ENCODE data around the gene FAM219B.
"Not testable (repeated sequence)": the region's sequence is repeated elsewhere in the genome, so short reads cannot be mapped to it uniquely, and the experiment has no call there.

Gene FAM219B

DNA sequence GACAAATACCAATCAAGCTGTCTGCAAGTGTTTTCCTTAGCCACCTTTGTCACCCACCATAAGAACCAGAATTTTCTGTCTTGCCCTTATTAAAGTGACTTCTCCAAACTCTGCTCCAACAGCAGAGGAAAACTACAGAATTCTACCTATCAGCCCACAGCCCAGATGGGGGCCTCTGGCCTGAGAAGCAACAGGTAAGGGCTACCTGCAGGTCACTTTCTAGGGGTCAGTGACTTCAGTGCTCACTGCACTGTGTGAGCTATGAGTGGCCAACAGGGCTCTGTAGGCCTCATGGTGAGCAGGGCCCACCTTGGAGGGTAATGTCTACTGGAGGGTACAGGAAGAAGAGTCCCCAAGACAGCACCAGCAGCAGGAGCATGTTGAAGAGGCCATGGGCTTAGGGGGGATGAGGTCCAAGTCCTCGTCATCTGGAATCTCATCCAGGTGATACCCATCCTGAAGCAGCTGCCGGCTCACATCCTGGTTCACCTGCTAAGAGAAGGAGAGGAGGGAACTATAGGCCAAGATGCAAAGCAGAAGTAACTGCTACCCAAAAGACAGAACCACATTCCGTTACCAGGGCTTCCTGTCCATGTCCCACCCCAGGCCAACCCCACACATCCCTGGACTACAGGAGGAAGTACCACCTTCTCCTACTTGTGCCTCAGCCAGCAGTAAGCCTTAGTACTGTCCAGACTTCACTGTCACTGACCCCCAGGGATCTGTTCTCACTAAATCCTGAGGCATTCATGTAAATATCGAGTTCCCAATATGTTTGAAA is 4.2 kb downstream of the FAM219B start:
- no peak for DNase-seq

GRCh38 chr15:74901612-74902063 is 5.0 kb downstream of the FAM219B start:
- DNase-seq: peak; percentile 55

DNA sequence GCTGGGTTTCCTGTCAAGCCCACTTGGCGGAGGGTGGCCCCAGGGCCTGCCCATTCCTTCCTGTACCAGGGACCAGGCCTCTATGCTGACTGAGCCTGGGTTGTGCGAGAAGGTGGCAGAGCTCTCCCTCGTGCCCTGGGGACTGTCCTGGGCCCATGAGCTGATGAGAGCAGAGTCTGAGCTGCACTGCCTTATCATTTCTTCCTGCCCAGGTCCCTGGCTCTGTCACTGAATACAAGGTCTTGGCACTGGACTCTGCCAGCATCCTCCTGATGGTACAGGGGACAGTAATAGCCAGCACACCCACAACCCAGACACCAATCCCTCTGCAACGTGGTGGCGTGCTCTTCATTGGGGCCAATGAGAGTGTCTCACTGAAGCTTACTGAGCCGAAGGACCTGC is 9.3 kb downstream of the FAM219B start:
- DNase-seq: no peak

DNA sequence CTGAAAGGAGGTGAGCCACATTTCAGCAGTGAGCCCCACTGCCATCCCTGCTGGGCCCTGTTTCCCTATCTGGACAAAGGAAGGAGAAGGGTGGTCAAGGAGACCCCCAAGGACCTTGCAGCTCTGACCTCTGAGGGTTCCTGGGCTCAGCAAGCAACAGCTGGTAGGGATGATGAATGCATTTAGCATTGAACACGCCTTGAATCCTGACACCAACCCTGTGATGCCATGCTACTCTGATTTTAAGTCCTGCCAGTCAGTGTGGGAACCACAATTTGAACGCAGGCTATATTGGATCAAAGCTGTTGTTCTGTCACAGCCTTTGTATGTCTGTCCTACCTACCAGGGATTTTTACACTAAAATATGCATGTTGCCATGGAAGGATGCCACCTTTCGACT is 10.3 kb downstream of the FAM219B start:
- no peak for DNase-seq

DNA sequence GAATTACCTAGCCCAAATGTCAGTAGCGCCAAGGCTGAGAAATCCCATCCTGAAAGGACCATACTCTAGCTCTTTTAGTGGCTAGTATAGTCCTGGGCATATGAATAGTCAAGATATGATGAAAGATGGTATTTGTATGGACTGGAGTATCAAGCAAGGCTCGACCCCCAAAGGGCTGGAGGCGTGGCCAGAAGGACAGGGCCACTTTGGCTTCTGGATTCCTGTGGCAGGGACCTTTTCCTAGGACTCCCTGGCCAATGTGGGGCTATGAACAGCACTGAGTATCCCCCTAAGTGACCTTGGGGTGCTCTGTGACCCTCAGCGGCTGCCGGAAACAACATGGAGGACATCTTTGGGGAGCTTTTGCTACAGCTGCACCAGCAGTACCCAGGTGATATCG is 10.8 kb downstream of the FAM219B start:
- DNase-seq: no peak

DNA sequence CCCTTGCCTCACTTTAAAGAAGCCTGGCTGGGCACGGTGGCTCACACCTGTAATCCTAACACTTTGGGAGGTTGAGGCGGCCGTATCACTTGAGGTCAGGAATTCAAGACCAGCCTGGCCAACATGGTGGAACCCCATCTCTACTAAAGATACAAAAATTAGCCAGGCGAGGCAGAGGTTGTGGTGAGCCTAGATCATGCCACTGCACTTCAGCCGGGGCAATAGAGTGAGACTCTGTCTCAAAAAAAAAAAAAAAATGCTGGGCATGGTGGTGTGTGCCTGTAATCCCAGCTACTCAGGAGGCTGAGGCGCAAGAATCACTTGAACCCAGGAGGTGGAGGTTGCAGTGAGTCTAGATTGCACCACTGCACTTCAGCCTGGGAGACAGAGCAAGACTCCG is 12.3 kb downstream of the FAM219B start:
- not testable (repeated sequence) for DNase-seq

GRCh38 chr15:74893627-74894026 is 13.0 kb downstream of the FAM219B start:
- no peak for DNase-seq

DNA sequence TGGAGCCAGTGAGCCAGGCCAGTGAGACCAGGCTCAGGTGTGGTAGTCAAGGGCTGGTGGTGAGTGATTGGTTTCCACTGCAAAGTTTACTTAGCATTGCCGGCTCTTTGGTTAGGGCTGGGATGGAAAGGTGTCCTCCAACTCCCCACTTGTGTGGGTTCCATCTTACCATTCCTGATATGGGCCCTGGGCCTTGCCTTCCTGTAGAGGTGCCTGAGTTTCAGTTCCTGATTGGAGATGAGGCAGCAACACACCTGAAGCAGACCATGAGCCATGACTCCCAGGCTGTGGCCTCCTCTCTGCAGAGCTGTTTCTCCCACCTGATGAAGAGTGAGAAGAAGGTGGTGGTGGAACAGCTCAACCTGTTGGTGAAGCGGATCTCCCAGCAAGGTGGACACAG is 13.7 kb downstream of the FAM219B start:
- no peak for DNase-seq

- no peak for DNase-seq
Observed at GRCh38 chr15:74892313-74892712, 14.3 kb downstream of the FAM219B start.

- DNase-seq: no peak
Observed at GRCh38 chr15:74891469-74891868, 15.2 kb downstream of the FAM219B start.

DNA sequence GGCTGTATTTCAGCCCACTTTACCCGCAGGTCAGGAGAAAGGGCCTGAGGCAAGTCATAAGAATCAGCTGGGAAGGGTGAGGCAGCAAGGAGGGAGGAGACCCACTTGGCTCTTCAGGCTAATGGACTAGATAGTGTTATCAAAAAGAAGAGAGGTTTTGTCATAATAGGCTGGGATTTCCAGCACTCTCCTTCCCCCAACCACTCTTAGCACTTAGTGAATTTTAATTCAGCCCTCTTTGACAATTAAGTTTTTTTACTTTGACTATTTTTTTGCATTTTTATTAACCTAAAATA is 16.0 kb downstream of the FAM219B start:
- DNase-seq: no peak

DNA sequence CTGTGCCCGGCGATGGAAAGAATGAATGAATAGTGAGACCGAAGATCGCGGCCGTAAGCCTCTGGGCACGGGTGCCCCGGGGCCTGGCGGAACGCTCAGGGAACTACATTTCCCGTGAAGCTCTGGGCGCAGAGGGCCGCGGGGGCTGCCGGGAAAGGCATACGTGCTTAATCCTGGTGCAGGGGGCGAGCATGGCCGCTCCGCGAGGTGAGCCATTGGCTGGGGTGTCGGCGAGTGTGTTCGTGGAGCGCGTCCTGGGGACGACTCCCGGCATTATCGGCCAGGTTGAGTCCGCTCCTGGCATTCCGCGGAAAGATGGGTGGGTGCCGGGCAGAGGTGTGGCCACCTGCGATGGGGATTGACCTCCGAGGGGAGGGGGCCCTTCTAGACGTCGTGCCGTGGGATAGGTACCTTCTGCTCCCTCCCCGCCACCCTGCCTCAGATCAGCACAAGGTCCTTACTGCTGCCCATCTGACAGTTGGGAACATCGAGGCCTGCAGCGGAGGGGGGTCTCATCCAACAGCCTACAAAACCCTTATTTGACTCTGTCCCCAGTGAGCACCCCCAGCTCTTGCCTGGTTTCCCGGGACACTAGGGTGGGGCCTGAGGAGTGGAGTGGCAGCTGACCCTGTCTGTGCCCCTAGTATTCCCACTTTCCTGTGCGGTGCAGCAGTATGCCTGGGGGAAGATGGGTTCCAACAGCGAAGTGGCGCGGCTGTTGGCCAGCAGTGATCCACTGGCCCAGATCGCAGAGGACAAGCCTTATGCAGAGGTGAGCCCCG is 16.6 kb downstream of the FAM219B start, which contains the start of gene MPI:
MPI (plus strand) TSS at position 160 of the 782 bp plus-strand sequence; CDS start at position 192, 32 bp downstream.
- DNase-seq: peak; percentile 81

GRCh38 chr15:74889390-74889882 is 17.2 kb downstream of the FAM219B start:
- DNase-seq: no peak

GRCh38 chr15:74888716-74889115 is 17.9 kb downstream of the FAM219B start:
- DNase-seq: no peak

- not testable (repeated sequence) for DNase-seq
Observed at GRCh38 chr15:74887537-74888193, 19.0 kb downstream of the FAM219B start.

- DNase-seq: no peak
Observed at GRCh38 chr15:74885461-74885860, 21.2 kb downstream of the FAM219B start.

GRCh38 chr15:74884428-74885223 is 22.0 kb downstream of the FAM219B start:
- DNase-seq: no peak

- DNase-seq: peak; percentile 20
Observed at GRCh38 chr15:74882528-74882927, 24.1 kb downstream of the FAM219B start.

DNA sequence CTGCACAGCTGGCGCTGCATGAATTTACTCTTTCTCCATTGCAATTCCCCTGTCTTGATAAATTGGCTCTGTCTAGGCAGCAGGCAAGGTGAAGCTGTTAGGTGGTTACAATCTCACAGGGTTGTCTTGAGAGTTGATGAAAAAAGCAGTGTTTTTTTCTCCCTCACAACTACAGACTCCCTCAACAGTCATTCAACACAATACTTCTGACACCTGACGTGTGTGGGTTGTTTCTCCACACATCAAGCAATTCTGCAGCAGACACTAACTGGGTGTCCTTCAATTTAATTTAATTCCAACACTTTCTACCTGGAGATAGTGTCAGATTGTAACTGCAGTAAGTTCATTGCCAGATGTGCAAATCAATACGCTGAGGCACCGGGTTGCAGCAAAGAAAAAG is 28.4 kb downstream of the FAM219B start:
- no peak for DNase-seq

- DNase-seq: peak; percentile 67
Observed at GRCh38 chr15:74873756-74874424, 32.8 kb downstream of the FAM219B start.

- peak; percentile 93 for DNase-seq
Observed at GRCh38 chr15:74873036-74873755, 33.5 kb downstream of the FAM219B start, which contains the start of gene SCAMP2. Gene SCAMP2, minus strand, starts transcription at chr15:74873365. Its CDS starts 110 bp downstream, at chr15:74873255.
